CD4-positive, alpha-beta T cell (primary cell): ENCODE measurements around the gene CD74. TPM values are rescaled to one million over a fixed set of nuclear protein-coding genes. Genes with fewer than 3 reads are reported as not detected.

Source experiments
- ATAC-seq: fragments of 200-7000 bp; cut with Tn5 transposase; one replicate; pipeline ENCODE4 v1.10.0; 2022; ENCODE audit warnings: mild to moderate bottlenecking; ENCODE audit not compliant: poor library complexity
- CTCF ChIA-PET: fragments of 350-600 bp; sonication (Branson Sonifier 250); formaldehyde crosslinking; loops from one replicate; lab custom pipeline; 2021; ENCODE audit warnings: antibody characterized with exemption, inconsistent platforms; lab: Charles Lee
- POLR2A ChIA-PET: fragments of 350-600 bp; sonication (Branson Sonifier 250); formaldehyde crosslinking; loops from one replicate; lab custom pipeline; 2021; ENCODE audit warnings: antibody characterized with exemption, inconsistent platforms; lab: Charles Lee
- DNase-seq, 14 experiments: peaks; one replicate each; pipeline ENCODE4 v3.0.0-alpha.2; 2013 to 2020; ENCODE audit warnings: mixed read lengths in 2 of 14
- H3K27ac ChIP-seq, 2 donors: one replicate each; pipeline versions ENCODE4 v1.5.1 to v1.7.0; 2013; ENCODE audit warnings: low read length in 2 of 2, low read depth in 1 of 2, mild to moderate bottlenecking in 1 of 2
- H3K27me3 ChIP-seq, 2 experiments: 1 replicate in 1 of 2; 2 replicates in 1 of 2; pipeline versions ENCODE4 v1.6.1 to v1.7.0; 2013; ENCODE audit warnings: low read length in 2 of 2, control low read depth in 1 of 2, mild to moderate bottlenecking in 1 of 2, moderate library complexity in 1 of 2; ENCODE audit not compliant: insufficient read depth in 2 of 2, control insufficient read depth in 1 of 2
- H3K36me3 ChIP-seq: one replicate; pipeline ENCODE4 v1.6.1; 2013; ENCODE audit warnings: low read length, control low read depth; ENCODE audit not compliant: insufficient read depth
- H3K4me1 ChIP-seq: one replicate; pipeline ENCODE4 v1.6.1; 2013; ENCODE audit warnings: low read length, control low read depth; ENCODE audit not compliant: insufficient read depth
- H3K4me3 ChIP-seq: one replicate; pipeline ENCODE4 v1.5.1; 2013; ENCODE audit warnings: mild to moderate bottlenecking, low read length, moderate library complexity
- H3K9me3 ChIP-seq, 2 experiments: 1 replicate in 1 of 2; 2 replicates in 1 of 2; pipeline versions ENCODE4 v1.6.1 to v1.7.0; 2013; ENCODE audit warnings: low read length in 2 of 2, mild to moderate bottlenecking in 2 of 2, control low read depth in 1 of 2, moderate library complexity in 1 of 2; ENCODE audit not compliant: control insufficient read depth in 1 of 2, insufficient read depth in 1 of 2
- H3K27ac Mint-ChIP-seq: one replicate; pipeline ENCODE4 v1.8.0; 2020; ENCODE audit warnings: mixed read lengths
- H3K27me3 Mint-ChIP-seq: one replicate; pipeline ENCODE4 v1.8.0; 2021; ENCODE audit warnings: mixed read lengths
- H3K36me3 Mint-ChIP-seq: one replicate; pipeline ENCODE4 v1.8.0; 2021; ENCODE audit warnings: low read depth, mixed read lengths
- H3K4me1 Mint-ChIP-seq: one replicate; pipeline ENCODE4 v1.8.0; 2021; ENCODE audit warnings: low read depth, mixed read lengths
- H3K4me3 Mint-ChIP-seq: one replicate; pipeline ENCODE4 v1.8.0; 2020; ENCODE audit warnings: mild to moderate bottlenecking, mixed read lengths
- H3K9me3 Mint-ChIP-seq: one replicate; pipeline ENCODE4 v1.8.0; 2020; ENCODE audit warnings: mixed read lengths
- intact Hi-C, 2 experiments: fragments of 100-400 bp; cut with DNase I in 1 of 2; cut with micrococcal nuclease in 1 of 2; formaldehyde crosslinking; loops; one replicate each; pipeline versions ENCODE4 v1.15.1 to v1.9.0; 2023 to 2025; cut with DNase I, micrococcal nuclease
- total RNA-seq, 174 experiments: library from RNA in 2 of 174; stranded (reverse) in 2 of 174; gene quantifications; one replicate each; pipeline ENCODE4 v1.2.3 and lab custom pipeline; 2021 to 2026
- TF ChIP-seq, protein P1 (sequence below): fragments of 200-600 bp; IDR thresholded peaks from one replicate; pipeline ENCODE4 v1.8.0; 2022; ENCODE audit warnings: antibody characterized with exemption, mild to moderate bottlenecking

Gene CD74
- total RNA-seq, 2 experiments from 2014 or later: 299 to 303 TPM

DNA sequence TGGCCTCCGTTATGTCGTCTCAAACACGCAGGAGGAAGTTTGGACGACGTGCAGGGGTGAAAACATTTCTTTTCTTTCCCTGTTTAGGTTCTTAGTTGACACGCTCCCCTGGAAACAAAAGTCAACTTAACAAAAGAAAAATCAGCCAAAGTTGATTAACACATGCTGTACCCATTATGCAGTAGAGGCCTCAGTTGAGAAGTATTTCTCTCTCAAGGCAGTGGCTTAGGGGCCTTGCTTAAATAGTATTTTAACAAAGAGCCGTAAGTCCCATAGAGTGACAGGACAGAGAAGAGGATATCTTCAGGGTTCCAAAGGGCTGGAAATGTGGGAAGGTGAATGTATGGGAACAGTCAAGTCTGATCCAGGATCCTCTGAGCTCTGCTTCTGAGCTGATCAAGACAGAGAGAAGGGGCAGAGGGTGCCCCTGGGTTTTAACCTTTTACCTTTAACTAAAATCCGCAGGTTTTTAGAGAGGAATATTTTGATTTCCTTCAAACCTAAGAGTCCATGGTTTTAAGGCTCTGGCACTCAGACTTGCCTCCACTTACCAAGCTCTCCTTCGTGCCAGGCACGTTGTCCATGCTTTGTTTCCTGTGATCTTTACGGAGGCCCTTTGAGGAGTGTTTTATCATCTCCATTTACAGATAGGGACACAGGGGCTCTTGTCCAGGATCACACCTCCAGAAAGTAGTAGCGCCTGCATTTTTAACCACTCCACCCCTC lies 629 bp upstream of the CD74 start:
- no peak for DNase-seq
- TF ChIP-seq, protein P1, sequence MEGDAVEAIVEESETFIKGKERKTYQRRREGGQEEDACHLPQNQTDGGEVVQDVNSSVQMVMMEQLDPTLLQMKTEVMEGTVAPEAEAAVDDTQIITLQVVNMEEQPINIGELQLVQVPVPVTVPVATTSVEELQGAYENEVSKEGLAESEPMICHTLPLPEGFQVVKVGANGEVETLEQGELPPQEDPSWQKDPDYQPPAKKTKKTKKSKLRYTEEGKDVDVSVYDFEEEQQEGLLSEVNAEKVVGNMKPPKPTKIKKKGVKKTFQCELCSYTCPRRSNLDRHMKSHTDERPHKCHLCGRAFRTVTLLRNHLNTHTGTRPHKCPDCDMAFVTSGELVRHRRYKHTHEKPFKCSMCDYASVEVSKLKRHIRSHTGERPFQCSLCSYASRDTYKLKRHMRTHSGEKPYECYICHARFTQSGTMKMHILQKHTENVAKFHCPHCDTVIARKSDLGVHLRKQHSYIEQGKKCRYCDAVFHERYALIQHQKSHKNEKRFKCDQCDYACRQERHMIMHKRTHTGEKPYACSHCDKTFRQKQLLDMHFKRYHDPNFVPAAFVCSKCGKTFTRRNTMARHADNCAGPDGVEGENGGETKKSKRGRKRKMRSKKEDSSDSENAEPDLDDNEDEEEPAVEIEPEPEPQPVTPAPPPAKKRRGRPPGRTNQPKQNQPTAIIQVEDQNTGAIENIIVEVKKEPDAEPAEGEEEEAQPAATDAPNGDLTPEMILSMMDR: no peak
- Mint-ChIP-seq H3K27me3 (no peaks in the 10 kb centered on the region), H3K9me3 (no peaks in the 10 kb centered on the region), H3K27ac (peak overlapping the region; percentile 98), H3K4me1 (peaks cover 40% of the 10 kb centered on the region), H3K4me3 (peak overlapping the region; percentile 99), H3K36me3 (peaks cover 17% of the 10 kb centered on the region)
- intact Hi-C loops: loop anchor here (1.0 to 2.0 kb wide), 2 partner anchors 34 to 1357 kb away; partner anchors contain the start of gene G3BP1 (in 1 of the 2)
- peak; percentile 45 for ATAC-seq
- no peaks in the 10 kb centered on the region for H3K9me3 ChIP-seq
- peak overlapping the region; percentile 94 to 98 for H3K27ac ChIP-seq
- H3K4me3 ChIP-seq: peak overlapping the region; percentile 97
- no peaks in the 10 kb centered on the region for H3K27me3 ChIP-seq
- POLR2A ChIA-PET: interaction anchor here (0.7 to 5.5 kb wide), 21 partner anchors 12 to 1358 kb away, joined by 3 to 72 read pairs (median 6); partner anchors contain the start of genes DCTN4, G3BP1, GM2A and HMGXB3
- peaks cover 53% of the 10 kb centered on the region for H3K4me1 ChIP-seq
- peaks cover 3% of the 10 kb centered on the region for H3K36me3 ChIP-seq
- CTCF ChIA-PET: interaction anchor here (1.8 to 4.3 kb wide), 3 partner anchors 15 to 37 kb away, joined by 9 to 27 read pairs (median 19); no protein-coding TSS in a partner anchor

DNA sequence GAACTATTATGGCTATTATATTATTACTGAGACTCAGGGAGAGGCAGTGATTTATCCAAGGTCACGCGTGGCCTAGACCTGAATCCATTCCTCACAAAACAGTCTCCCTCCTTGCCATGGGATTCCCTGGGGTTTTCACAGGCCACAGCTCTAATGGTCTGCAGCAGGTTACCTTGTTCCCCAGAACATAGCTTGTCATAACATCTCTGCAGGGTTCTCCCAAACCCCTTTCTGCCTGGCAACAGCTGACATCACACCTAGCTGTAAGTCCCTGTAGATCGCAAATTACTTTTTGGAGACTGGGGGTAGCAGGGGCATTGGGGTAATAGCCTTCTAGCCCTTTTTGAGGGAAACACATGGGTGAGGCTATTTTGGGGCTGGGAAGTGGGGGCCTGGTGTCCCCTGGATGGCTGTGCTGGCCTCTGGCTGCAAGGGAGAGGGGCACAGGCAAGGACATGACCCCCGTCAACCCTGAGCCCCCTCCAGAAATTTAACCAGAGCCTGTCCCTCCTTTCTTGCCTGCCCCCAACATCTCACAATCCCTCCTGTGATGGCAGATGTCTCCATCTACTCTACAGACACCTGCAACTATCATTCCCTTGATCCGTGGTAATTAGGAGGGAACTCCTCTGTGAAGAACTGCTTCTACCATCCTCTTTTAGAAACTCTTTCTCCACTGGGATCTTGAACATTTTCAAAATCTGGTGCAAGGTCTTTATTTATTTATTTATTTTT lies 1.3 kb downstream of the CD74 start:
- Histone ChIP-seq H3K27me3 (no peaks in the 10 kb centered on the region), H3K4me3 (peak overlapping the region; percentile 97), H3K27ac (peak overlapping the region; percentile 94 to 98), H3K9me3 (no peaks in the 10 kb centered on the region), H3K36me3 (peaks cover 16% of the 10 kb centered on the region), H3K4me1 (peaks cover 65% of the 10 kb centered on the region)
- ChIA-PET POLR2A (interaction anchor here (0.7 to 5.5 kb wide), 10 partner anchors 10 to 670 kb away, joined by 3 to 72 read pairs (median 8); partner anchors contain the start of genes RPS14 and TCOF1), CTCF (interaction anchor here (0.5 to 4.3 kb wide), 5 partner anchors 10 to 48 kb away, joined by 3 to 27 read pairs (median 3); no protein-coding TSS in a partner anchor)
- H3K4me3 Mint-ChIP-seq: peak overlapping the region; percentile 99
- no peaks in the 10 kb centered on the region for H3K27me3 Mint-ChIP-seq
- TF ChIP-seq, protein P1: no peak
- H3K4me1 Mint-ChIP-seq: peaks cover 40% of the 10 kb centered on the region
- H3K9me3 Mint-ChIP-seq: no peaks in the 10 kb centered on the region
- intact Hi-C loops: loop anchor here in 1 of 2 experiments (2.0 kb wide), 1 partner anchor 57 kb away; no protein-coding TSS in a partner anchor
- H3K36me3 Mint-ChIP-seq: peaks cover 30% of the 10 kb centered on the region
- peak; percentile 9 for ATAC-seq
- H3K27ac Mint-ChIP-seq: peak overlapping the region; percentile 98
- DNase-seq: peak; percentile 45 to 89 (median 64)
